Measurements from ENCODE around the gene JPH3.

Gene JPH3

DNA sequence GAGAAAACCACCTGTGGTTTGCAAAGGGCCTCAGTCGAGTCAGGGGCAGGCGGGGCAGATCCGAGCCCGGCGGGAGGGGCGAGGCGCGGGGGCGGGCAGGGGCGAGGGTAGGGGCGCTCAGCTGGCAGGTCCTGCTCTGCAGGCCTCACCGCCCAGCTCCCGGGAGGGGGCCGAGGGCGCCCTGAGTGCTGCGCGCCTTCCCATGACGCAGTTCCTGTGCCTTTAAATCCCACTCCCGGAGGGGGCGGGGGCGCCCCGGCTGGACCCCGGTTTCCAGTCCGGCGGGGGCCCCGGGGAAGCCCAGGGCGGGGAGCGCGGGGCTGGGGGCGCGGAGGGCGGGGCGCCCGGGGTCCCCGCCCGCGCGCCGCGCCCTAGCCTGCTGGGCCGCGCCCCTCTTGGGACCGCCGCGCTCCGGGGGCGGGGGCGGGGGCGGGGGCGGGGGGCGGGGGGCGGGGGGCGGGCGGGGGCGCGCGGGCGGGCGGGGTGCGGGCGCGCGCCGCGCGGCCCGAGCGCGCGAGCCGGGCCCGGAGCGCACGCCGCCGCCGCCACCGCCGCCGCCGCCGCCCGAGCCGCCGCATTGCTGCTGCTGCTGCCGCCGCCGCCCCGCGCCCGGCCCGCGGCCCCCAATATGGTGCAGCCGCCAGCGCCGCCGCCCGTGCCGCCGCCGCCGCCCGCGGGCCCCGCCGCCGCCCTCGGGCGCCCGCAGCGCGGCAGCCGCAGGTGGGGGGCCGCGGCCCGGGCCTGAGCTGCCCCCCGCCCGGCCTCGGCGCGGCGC lies at the start of gene JPH3:
TSS of gene JPH3 (plus strand) at position 508 of the 775 bp plus-strand sequence. CDS start 639 bp downstream, outside the sequence.
- DNase-seq: no peak

DNA sequence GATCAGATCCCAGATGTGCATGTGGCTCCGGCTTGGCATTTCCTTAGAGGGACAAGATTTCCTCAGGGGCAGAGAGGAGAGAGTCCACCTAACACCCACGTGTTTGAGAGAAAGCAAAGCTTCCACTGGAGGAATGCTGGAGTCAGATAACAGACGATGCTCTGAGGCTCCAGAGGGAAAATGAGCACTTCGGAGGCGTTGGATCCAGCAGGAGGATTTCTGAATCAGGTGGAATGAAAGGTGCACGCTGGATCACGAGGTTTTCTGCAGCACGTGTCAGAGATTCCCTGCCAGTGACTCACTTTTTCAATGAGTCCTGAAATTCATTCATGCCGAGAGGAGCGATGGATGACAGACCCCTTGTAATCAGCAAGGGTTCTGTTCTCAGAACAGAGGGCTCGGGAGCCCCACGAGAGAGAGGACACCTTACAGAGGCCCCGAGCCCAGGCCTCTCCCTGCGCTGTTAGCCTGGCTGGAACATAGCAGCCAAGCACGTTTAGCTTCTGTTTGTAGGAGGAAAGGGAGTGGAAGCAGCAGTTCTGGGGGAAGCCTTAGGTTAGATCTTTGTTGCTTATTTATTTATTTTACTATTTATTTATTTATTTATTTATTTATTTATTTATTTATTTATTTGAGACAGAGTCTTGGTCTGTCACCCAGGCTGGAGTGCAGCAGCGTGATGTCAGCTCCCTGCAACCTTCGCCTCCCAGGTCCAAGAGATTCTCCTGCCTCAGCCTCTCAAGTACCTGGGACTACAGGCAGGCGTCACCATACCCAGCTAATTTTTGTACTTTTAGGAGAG lies 49.3 kb upstream of the JPH3 start:
- DNase-seq: no peak

GRCh38 chr16:87554754-87555427 lies 47.4 kb upstream of the JPH3 start:
- no peak for DNase-seq

- DNase-seq: no peak
Measured at GRCh38 chr16:87555647-87556046, 46.7 kb upstream of the JPH3 start.

DNA sequence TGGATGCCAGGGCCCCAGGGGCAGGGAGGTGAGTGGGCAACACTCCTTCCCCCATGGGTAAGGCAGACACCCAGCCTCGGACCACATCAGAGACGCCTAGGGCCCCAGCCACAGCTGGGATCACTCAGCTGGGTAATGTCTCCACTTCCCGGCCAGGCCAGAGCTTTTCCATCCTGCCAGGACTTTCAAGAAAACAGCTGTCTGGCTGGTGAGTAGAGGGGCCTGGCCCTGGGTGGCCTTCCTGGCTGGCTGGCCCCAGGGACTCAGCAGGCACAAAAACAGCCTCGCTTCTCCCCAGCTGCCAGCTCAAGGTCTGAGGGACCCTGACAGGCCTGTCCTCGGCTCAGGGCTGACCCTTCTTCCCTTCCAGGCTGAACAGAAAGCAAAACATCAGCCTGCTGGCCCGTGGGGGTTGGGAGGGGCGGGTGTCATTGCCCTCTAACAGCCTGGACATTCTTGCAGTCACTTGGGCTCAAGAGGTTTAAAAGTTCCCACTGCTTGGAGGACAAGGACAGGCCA lies 45.3 kb upstream of the JPH3 start:
- no peak for DNase-seq

GRCh38 chr16:87558682-87559081 lies 43.6 kb upstream of the JPH3 start:
- DNase-seq: no peak

- no peak for DNase-seq
Measured at GRCh38 chr16:87559945-87560344, 42.4 kb upstream of the JPH3 start.

GRCh38 chr16:87560428-87561199 lies 41.7 kb upstream of the JPH3 start:
- no peak for DNase-seq

DNA sequence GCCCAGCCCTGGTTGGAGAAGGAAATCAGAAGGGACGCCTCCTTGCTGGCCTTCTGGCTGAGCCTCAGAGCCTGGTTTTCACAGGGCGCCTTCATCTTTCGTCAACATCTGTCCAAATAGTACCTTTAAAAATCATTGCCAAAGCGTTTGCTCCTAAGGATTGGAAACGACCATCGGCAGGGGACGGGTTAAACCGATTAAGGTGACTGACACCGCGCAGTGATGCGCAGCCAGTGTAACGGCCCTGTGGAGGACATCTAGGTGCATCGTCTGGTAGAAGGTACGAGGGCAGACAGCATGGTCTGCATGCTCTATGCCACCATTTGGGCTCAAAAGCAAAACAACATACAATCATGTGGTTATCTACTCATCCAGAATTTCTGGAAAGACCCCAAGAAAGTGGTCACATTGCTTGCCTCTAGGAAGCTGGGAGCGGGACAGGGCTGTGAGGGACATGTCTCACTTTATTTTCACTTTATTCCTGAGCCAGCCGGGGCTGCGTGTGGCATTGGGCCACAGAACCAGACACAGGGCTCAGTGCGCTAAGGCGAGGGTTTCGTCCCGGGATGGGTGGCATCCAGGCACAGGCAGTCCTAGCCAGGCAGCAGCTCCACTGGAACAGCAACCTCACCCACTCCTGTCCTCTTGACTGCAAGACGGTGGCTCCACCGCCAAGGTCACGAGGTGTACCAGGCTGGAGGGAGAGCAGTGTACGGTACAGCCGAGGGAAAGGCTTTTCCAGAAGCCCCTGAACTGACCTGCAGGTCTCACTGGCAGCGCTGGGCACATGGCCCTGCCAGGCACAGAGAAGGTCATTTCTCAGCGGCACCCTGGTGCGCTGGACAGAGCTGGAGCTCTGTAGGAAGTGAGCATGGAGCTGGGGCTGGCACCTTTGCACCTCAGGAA lies 40.9 kb upstream of the JPH3 start:
- no peak for DNase-seq

GRCh38 chr16:87562201-87562600 lies 40.1 kb upstream of the JPH3 start:
- DNase-seq: no peak

DNA sequence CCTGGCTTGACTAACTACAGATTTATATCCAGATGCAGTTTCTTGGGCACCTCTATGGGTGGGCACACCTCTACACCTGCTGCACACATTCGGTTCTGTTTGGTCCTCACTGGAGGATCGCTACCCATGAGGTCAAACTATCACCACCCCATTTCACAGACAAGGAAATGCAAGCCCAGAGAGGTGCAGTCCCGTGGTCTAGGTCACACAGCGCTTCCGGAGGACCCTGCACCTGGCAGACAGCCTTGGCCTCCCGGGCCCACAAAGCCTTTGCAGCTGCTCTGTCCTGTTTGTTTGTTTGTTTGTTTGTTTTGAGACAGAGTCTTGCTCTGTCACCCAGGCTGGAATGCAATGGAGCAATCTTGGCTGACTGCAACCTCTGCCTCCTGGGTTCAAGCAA lies 39.3 kb upstream of the JPH3 start:
- DNase-seq: no peak

DNA sequence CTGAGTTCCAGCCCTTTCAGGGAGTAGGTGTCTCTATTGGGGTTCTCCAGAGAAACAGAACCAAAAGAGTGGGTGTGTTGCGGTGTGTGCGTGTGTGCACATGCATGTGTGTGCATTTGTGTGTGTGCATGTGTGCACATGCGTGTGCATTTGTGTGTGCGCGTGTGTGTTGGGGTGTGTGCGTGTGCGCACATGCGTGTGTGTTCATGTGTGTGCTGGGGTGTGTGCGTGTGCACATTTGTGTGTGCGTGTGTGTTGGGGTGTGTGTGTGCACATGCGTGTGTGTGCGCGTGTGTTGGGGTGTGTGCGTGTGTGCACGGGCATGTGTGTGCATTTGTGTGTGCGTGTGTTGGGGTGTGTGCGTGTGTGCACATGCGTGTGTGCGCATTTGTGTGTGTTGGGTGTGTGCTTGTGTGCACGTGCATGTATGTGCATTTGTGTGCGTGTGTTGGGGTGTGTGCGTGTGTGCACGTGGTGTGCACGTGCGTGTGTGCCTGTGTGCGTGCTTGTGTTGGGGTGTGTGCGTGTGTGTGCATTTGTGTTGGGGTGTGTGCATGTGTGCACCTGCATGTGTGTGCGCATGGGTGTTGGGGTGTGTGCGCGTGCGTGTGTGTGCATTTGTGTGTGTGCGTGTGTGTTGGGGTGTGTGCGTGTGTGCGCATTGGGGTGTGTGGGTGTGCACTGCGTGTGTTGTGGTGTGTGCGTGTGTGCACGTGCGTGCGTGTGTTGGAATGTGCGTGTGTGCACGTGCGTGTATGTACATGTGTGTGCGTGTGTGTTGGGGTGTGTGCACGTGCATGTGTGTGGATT lies 38.4 kb upstream of the JPH3 start:
- DNase-seq: no peak

GRCh38 chr16:87564524-87564778 lies 37.9 kb upstream of the JPH3 start:
- DNase-seq: no peak

DNA sequence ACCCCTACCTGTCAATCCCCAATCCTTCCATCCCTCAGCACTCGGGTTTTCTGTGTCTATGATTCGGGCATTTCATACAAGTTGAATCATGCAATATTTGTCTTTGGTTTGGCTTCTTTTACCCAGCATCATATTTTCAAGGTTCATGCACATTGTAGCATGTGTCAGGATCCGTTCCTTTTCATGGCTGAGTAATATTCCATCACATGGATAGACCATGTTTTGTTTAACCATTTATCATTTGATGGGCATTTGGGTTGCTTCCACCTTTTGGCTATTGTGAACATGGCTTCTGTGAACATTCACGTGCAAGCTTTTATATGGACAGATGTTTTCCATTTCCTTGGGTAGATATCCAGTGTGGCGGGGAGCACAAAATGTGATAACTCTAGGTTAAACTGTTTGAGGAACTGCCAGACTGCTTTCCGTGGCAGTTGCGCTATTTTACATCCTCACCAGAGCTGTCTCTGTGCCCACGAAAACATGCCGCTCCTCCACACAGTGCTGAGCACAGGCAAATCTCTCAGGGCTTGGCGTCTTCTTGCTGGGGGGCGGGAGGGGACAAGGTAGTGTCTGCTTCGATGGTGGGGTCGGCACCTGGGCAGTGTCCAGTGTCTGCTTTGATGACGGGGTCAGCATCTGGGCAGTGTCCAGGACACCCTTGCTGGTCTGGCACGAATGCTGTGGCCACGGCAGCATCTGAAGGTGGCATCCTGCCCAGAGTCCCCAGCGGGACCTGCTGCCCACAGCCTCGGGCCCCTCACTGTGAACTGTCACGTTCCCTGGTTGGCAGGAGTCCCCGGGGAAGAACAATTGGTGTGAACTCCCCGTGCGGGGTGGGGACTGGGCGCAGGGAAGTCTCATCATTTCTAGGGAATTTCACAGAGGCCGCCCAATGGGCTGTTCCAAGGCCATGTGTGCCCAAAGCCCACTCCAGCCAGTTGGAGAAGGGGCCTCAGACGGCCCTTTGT lies 32.4 kb upstream of the JPH3 start:
- no peak for DNase-seq

DNA sequence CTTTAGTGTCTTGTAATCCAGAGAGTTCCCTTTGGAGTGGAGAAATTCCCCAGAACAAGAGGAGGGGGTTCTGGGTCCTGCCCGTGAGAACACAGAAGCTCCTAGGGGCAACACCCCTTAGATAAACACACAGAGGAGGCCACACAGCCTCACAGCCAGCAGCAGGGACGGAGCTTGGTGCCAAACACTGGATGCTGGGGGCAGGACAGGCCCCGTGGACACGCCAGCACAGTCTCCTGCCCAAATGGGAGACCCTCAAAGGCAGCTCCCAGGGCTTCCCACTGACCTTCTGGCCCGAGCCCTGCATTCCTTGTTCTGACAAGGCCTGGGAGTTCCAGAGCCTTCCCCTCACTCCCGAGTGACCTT lies 31.8 kb upstream of the JPH3 start:
- no peak for DNase-seq

- no peak for DNase-seq
Measured at GRCh38 chr16:87570938-87571867, 31.1 kb upstream of the JPH3 start.

DNA sequence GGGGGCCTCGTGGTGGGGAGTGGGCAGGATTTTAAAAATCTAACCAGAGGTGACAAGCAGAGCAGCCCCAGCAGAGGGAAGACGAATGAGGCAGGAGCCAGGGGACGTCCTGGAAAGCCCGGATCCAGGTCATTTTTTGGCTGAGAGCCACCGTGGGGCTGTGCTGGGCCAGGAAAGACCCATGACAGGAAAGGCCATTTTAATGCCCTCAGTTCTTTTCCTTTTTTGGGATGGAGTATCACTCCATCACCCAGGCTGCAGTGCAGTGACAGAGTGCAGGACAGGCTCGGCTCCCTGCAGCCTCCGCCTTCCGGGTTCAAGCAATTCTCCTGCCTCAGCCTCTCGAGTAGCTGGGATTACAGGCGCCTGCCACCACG lies 30.5 kb upstream of the JPH3 start:
- no peak for DNase-seq

DNA sequence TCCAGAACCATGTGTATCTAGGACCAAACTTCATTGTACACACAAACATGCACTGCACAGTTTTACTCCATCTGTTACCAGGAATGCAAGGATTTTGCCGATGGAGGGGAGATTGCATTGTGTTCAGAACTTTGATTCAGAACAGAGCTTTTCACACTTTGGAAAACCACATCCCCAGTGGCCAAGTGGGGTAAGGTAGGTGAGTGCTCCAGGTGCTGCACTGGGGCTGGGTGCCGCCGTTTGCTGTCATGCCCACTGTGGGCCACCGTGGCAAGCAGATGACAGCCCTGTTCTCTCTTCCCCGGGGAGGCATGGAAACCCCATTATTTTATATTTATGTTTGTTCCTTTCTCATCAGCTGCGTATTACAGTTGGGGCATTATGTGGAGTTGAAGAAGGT lies 29.3 kb upstream of the JPH3 start:
- no peak for DNase-seq
